K562 (cell line): ENCODE measurements around the gene SLC35B4. TPM values are rescaled to one million over a fixed set of nuclear protein-coding genes. Genes with fewer than 3 reads are reported as not detected.

Experiments used
- ATF7 ChIP-seq: fragments of 450-650 bp; IDR thresholded peaks from 2 replicates; pipeline ENCODE4 v1.7.1; 2014; ENCODE audit warnings: mild to moderate bottlenecking, moderate library complexity
- CXXC5 ChIP-seq: fragments of 250-450 bp; sonication (Bioruptor Pico); IDR thresholded peaks from 2 replicates; pipeline ENCODE4 v1.8.0; 2022; ENCODE audit warnings: inconsistent platforms, mild to moderate bottlenecking, moderate library complexity
- DPF2 ChIP-seq: fragments of 450-650 bp; IDR thresholded peaks from 2 replicates; pipeline ENCODE4 v1.6.1; 2016
- ELF1 ChIP-seq: fragments of 200-800 bp; sonication (Bioruptor generic); IDR thresholded peaks from 2 replicates; pipeline ENCODE4 v1.6.1; 2016; ENCODE audit warnings: missing genetic modification characterization, missing compliant biosample characterization
- MYNN ChIP-seq, 2 experiments: sonication (generic); formaldehyde crosslinking in 1 of 2; IDR thresholded peaks; 2 replicates each; pipeline versions ENCODE4 v1.5.0 to v1.6.1; 2016 to 2020; ENCODE audit warnings: antibody characterized with exemption in 1 of 2, missing genetic modification reagents in 1 of 2
- NFYB ChIP-seq: IDR thresholded peaks from 2 replicates; pipeline ENCODE4 v1.6.1; 2011; ENCODE audit warnings: mild to moderate bottlenecking, moderate library complexity; ENCODE audit not compliant: insufficient read length; ENCODE audit errors: extremely low read depth
- NR2F6 ChIP-seq: fragments of 450-650 bp; formaldehyde crosslinking; IDR thresholded peaks from 2 replicates; pipeline ENCODE4 v1.4.0; 2020; ENCODE audit warnings: mild to moderate bottlenecking
- PPARD ChIP-seq: fragments of 250-450 bp; sonication (Bioruptor Pico); IDR thresholded peaks from 2 replicates; pipeline ENCODE4 v1.8.0; 2022; ENCODE audit warnings: inconsistent platforms, mild to moderate bottlenecking, moderate library complexity
- RBM14 ChIP-seq: fragments of 200-400 bp; formaldehyde crosslinking; IDR thresholded peaks from 2 replicates; pipeline ENCODE4 v1.6.1; 2018; ENCODE audit warnings: low read depth, mild to moderate bottlenecking, low read length, moderate library complexity, borderline replicate concordance; ENCODE audit not compliant: insufficient read depth
- TAF7 ChIP-seq: fragments of 450-650 bp; IDR thresholded peaks from 2 replicates; pipeline ENCODE4 v1.6.1; 2016; ENCODE audit warnings: missing genetic modification characterization, missing compliant biosample characterization
- TCF7L2 ChIP-seq: fragments of 150-350 bp; IDR thresholded peaks from 2 replicates; pipeline ENCODE4 v1.6.1; 2016; ENCODE audit warnings: low read depth, mild to moderate bottlenecking, low read length, moderate library complexity
- TGIF2 ChIP-seq: sonication (generic); formaldehyde crosslinking; IDR thresholded peaks from 2 replicates; pipeline ENCODE4 v1.8.1; 2022; ENCODE audit warnings: mild to moderate bottlenecking, missing genetic modification reagents, moderate library complexity
- ZKSCAN3 ChIP-seq: fragments of 250-450 bp; sonication (Bioruptor Pico); IDR thresholded peaks from 2 replicates; pipeline ENCODE4 v1.4.0; 2020
- ZNF175 ChIP-seq: fragments of 200-800 bp; sonication (Bioruptor generic); IDR thresholded peaks from 2 replicates; pipeline ENCODE4 v1.6.1; 2016; ENCODE audit warnings: low read depth, mild to moderate bottlenecking, missing genetic modification characterization, missing compliant biosample characterization
- ZNF561 ChIP-seq: fragments of 450-650 bp; formaldehyde crosslinking; conservative IDR thresholded peaks from 2 replicates; pipeline ENCODE4 v1.4.0; 2020; ENCODE audit warnings: mild to moderate bottlenecking, moderate library complexity
- polyA plus RNA-seq, 8 experiments: library from polyadenylated mRNA; depleted of rRNA in 4 of 8; stranded (reverse) in 5 of 8; unstranded in 3 of 8; fragments of >200 nt; fragmentation: Nextera tagmentation in 2 of 8; fragmentation: Illumina TruSeq in 1 of 8; extraction: Ambion mirVana in 2 of 8; extraction: Trizol in 1 of 8; gene quantifications; 2 replicates each; pipeline versions ENCODE4 v1.2.1 to v1.2.3, GENCODE V29; 2011 to 2014; ENCODE audit warnings: inconsistent platforms in 1 of 8, missing spikeins in 1 of 8
- total RNA-seq, 7 experiments: library from RNA; depleted of rRNA in 6 of 7; stranded (reverse); fragments of >200 nt in 6 of 7; fragmentation: Illumina TruSeq in 2 of 7; extraction: Trizol in 2 of 7; gene quantifications; 2 replicates each; pipeline versions ENCODE4 v1.2.1 to v1.2.3, GENCODE V29; 2011 to 2021; ENCODE audit warnings: low replicate concordance in 1 of 7
- TF ChIP-seq, protein P1 (sequence below), 2 experiments: fragments of 450-650 bp; IDR thresholded peaks; 2 replicates each; pipeline ENCODE4 v1.6.1; 2018; ENCODE audit warnings: mild to moderate bottlenecking in 2 of 2, low read depth in 1 of 2; ENCODE audit not compliant: partially characterized antibody in 2 of 2
- TF ChIP-seq, protein P2 (sequence below): fragments of 450-650 bp; conservative IDR thresholded peaks from 2 replicates; pipeline ENCODE4 v1.6.1; 2016; ENCODE audit warnings: missing genetic modification characterization, low read depth, mild to moderate bottlenecking, control low read depth, missing compliant biosample characterization
- TF ChIP-seq, protein P3 (sequence below), 3 experiments: fragments of 200-800 bp in 1 of 3; fragments of 250-450 bp in 1 of 3; fragments of 450-650 bp in 1 of 3; sonication (Bioruptor Pico) in 1 of 3; sonication (Bioruptor generic) in 1 of 3; formaldehyde crosslinking in 1 of 3; IDR thresholded peaks; 2 replicates each; pipeline versions ENCODE4 v1.6.1 to v1.8.0; 2016 to 2022; ENCODE audit warnings: mild to moderate bottlenecking in 2 of 3, missing genetic modification characterization in 2 of 3, missing compliant biosample characterization in 1 of 3, moderate library complexity in 1 of 3

SLC35B4 gene
- total and polyA plus RNA-seq, 9 of the 15 experiments (the other 6 are each of a cell fraction or from before 2014, with no cell fraction given) = 6.1 to 34.9 (median 17.6) TPM

DNA sequence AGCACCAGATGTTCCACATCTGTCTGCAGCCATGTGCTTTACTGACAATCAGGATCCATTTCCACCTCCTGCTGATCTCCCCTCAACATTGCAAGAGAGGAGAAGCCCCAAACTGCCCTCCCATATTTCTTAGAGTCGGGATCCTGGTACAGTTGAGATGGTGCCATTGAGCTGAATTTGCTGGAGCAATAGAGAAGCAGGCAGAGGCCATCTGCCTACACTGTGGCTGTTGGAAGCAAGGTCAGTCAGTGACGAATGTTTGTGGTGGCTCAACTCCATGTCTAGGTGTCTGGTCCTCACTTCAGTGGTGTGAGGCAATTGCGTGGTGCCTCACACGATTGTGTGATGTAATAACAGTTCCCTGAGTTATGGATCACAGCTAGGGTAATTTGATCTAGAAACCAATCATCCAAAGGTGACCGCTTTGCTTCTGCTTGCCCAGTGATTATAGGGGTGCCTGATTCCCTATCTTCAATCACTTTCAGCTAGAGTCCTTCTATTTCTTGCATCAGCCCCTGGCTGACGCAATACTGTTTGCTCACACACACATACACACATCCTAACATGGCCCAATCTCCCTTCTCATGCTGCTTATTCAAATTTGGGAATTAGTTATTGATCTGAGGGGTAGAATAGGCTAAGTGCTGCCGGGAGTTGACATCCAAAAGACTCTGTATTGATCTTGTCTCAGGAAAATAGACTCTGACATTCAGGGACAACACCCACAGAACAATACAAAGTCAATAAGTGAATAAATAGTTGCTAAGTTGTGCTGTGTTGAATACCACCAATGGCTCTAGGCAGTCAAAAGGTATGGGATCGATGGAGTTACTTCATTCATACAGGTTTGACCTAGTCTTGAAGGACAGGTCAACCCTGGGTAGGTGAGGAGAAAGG lies 46.1 kb upstream of the SLC35B4 start (continued):
- TF ChIP-seq, protein P1, sequence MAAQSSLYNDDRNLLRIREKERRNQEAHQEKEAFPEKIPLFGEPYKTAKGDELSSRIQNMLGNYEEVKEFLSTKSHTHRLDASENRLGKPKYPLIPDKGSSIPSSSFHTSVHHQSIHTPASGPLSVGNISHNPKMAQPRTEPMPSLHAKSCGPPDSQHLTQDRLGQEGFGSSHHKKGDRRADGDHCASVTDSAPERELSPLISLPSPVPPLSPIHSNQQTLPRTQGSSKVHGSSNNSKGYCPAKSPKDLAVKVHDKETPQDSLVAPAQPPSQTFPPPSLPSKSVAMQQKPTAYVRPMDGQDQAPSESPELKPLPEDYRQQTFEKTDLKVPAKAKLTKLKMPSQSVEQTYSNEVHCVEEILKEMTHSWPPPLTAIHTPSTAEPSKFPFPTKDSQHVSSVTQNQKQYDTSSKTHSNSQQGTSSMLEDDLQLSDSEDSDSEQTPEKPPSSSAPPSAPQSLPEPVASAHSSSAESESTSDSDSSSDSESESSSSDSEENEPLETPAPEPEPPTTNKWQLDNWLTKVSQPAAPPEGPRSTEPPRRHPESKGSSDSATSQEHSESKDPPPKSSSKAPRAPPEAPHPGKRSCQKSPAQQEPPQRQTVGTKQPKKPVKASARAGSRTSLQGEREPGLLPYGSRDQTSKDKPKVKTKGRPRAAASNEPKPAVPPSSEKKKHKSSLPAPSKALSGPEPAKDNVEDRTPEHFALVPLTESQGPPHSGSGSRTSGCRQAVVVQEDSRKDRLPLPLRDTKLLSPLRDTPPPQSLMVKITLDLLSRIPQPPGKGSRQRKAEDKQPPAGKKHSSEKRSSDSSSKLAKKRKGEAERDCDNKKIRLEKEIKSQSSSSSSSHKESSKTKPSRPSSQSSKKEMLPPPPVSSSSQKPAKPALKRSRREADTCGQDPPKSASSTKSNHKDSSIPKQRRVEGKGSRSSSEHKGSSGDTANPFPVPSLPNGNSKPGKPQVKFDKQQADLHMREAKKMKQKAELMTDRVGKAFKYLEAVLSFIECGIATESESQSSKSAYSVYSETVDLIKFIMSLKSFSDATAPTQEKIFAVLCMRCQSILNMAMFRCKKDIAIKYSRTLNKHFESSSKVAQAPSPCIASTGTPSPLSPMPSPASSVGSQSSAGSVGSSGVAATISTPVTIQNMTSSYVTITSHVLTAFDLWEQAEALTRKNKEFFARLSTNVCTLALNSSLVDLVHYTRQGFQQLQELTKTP (IDR thresholded peaks at IDR 0.05; ENCODE audit: low read depth in 1 of 2, partially characterized antibody in 2 of 2) = peak in 1 of 2 experiments; percentile 39
- TF ChIP-seq ZKSCAN3 (CRISPR knock-in tag) (no peak), MYNN (IDR thresholded peaks at IDR 0.05) (no peak), MYNN (CRISPR knock-in tag; IDR thresholded peaks at IDR 0.05) (no peak), NFYB (no peak), TGIF2 (CRISPR knock-in tag) (no peak), ELF1 (tag) (no peak; the same call in 1 of the 2 replicates), TCF7L2 (no peak), NR2F6 (CRISPR knock-in tag) (no peak), PPARD (CRISPR knock-in tag) (no peak), ZNF175 (CRISPR knock-in tag) (peak; percentile 93), DPF2 (0 out of 2 replicates have a peak, but pooled peaks have one; percentile 51), ATF7 (peak; percentile 89), ZNF561 (CRISPR knock-in tag) (no peak), TAF7 (no peak), RBM14 (no peak), CXXC5 (CRISPR knock-in tag) (peak; percentile 61)
- TF ChIP-seq, protein P2, sequence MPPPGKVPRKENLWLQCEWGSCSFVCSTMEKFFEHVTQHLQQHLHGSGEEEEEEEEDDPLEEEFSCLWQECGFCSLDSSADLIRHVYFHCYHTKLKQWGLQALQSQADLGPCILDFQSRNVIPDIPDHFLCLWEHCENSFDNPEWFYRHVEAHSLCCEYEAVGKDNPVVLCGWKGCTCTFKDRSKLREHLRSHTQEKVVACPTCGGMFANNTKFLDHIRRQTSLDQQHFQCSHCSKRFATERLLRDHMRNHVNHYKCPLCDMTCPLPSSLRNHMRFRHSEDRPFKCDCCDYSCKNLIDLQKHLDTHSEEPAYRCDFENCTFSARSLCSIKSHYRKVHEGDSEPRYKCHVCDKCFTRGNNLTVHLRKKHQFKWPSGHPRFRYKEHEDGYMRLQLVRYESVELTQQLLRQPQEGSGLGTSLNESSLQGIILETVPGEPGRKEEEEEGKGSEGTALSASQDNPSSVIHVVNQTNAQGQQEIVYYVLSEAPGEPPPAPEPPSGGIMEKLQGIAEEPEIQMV (tag) = no peak
- TF ChIP-seq, protein P3, sequence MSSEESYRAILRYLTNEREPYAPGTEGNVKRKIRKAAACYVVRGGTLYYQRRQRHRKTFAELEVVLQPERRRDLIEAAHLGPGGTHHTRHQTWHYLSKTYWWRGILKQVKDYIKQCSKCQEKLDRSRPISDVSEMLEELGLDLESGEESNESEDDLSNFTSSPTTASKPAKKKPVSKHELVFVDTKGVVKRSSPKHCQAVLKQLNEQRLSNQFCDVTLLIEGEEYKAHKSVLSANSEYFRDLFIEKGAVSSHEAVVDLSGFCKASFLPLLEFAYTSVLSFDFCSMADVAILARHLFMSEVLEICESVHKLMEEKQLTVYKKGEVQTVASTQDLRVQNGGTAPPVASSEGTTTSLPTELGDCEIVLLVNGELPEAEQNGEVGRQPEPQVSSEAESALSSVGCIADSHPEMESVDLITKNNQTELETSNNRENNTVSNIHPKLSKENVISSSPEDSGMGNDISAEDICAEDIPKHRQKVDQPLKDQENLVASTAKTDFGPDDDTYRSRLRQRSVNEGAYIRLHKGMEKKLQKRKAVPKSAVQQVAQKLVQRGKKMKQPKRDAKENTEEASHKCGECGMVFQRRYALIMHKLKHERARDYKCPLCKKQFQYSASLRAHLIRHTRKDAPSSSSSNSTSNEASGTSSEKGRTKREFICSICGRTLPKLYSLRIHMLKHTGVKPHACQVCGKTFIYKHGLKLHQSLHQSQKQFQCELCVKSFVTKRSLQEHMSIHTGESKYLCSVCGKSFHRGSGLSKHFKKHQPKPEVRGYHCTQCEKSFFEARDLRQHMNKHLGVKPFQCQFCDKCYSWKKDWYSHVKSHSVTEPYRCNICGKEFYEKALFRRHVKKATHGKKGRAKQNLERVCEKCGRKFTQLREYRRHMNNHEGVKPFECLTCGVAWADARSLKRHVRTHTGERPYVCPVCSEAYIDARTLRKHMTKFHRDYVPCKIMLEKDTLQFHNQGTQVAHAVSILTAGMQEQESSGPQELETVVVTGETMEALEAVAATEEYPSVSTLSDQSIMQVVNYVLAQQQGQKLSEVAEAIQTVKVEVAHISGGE (CRISPR knock-in tag; IDR thresholded peaks at IDR 0.05) = no peak
